Central memory CD8-positive, alpha-beta T cell (primary cell): ENCODE results near the gene SELENOF.
"Not testable (repeated sequence)": the region's sequence is repeated elsewhere in the genome, so short reads cannot be mapped to it uniquely, and the experiment has no call there.

Experiments used
- ATAC-seq: fragments of 150-1000 bp; cut with Tn5 transposase; replicated peaks from 2 replicates; pipeline ENCODE4 v1.10.0; 2022; ENCODE audit warnings: mild to moderate bottlenecking, moderate FRiP score, moderate number of reproducible peaks; ENCODE audit not compliant: poor library complexity, severe bottlenecking; ENCODE audit errors: extremely low read depth
- DNase-seq, 2 donors: peaks; one replicate each; pipeline ENCODE4 v3.0.0; 2021; ENCODE audit warnings: low spot score in 2 of 2
- H3K27ac Mint-ChIP-seq: one replicate; pipeline ENCODE4 v1.8.0; 2022; ENCODE audit warnings: low read depth, mild to moderate bottlenecking, moderate library complexity, mixed read lengths
- H3K27me3 Mint-ChIP-seq: one replicate; pipeline ENCODE4 v1.8.0; 2022; ENCODE audit warnings: mixed read lengths
- H3K36me3 Mint-ChIP-seq: one replicate; pipeline ENCODE4 v1.8.0; 2022; ENCODE audit warnings: mild to moderate bottlenecking, moderate library complexity, mixed read lengths; ENCODE audit not compliant: insufficient read depth
- H3K4me1 Mint-ChIP-seq: one replicate; pipeline ENCODE4 v1.8.0; 2022; ENCODE audit warnings: mixed read lengths
- H3K4me3 Mint-ChIP-seq: one replicate; pipeline ENCODE4 v1.8.0; 2022; ENCODE audit warnings: mild to moderate bottlenecking, moderate library complexity, mixed read lengths
- H3K9me3 Mint-ChIP-seq: one replicate; pipeline ENCODE4 v1.8.0; 2022; ENCODE audit warnings: mixed read lengths

SELENOF gene

GRCh38 chr1:86913399-86913895 is 479 bp downstream of the SELENOF start:
- Mint-ChIP-seq H3K9me3 (no peaks in the 10 kb centered on the region), H3K4me3 (no peak overlapping the region), H3K4me1 (peaks cover 43% of the 10 kb centered on the region), H3K36me3 (peaks cover 20% of the 10 kb centered on the region), H3K27ac (no peak overlapping the region), H3K27me3 (no peaks in the 10 kb centered on the region)
- ATAC-seq (no peak), DNase-seq (no peak)

GRCh38 chr1:86912281-86912900 is 1.5 kb downstream of the SELENOF start:
- no peak overlapping the region for H3K27ac Mint-ChIP-seq
- no peaks in the 10 kb centered on the region for H3K27me3 Mint-ChIP-seq
- no peaks in the 10 kb centered on the region for H3K9me3 Mint-ChIP-seq
- H3K36me3 Mint-ChIP-seq = peaks cover 20% of the 10 kb centered on the region
- DNase-seq = no peak
- peaks cover 49% of the 10 kb centered on the region for H3K4me1 Mint-ChIP-seq
- H3K4me3 Mint-ChIP-seq = no peak overlapping the region
- ATAC-seq = no peak

- Mint-ChIP-seq H3K9me3 (no peaks in the 10 kb centered on the region), H3K27ac (no peak overlapping the region), H3K36me3 (peaks cover 26% of the 10 kb centered on the region), H3K4me3 (no peak overlapping the region), H3K4me1 (peaks cover 40% of the 10 kb centered on the region), H3K27me3 (no peaks in the 10 kb centered on the region)
- DNase-seq (no peak), ATAC-seq (no peak)
Measured at GRCh38 chr1:86906419-86906818, 7.5 kb downstream of the SELENOF start.

- DNase-seq = no peak
- Mint-ChIP-seq H3K4me1 (peaks cover 34% of the 10 kb centered on the region), H3K4me3 (no peak overlapping the region), H3K27me3 (no peaks in the 10 kb centered on the region), H3K27ac (no peak overlapping the region), H3K36me3 (peaks cover 23% of the 10 kb centered on the region), H3K9me3 (no peaks in the 10 kb centered on the region)
- no peak for ATAC-seq
Measured at GRCh38 chr1:86905875-86906274, 8.1 kb downstream of the SELENOF start.

GRCh38 chr1:86899401-86899800 is 14.5 kb downstream of the SELENOF start:
- Mint-ChIP-seq H3K36me3 (peaks cover 16% of the 10 kb centered on the region), H3K4me1 (peaks cover 15% of the 10 kb centered on the region)
- not testable (repeated sequence) for H3K27me3 Mint-ChIP-seq, H3K27ac Mint-ChIP-seq, ATAC-seq, H3K9me3 Mint-ChIP-seq, H3K4me3 Mint-ChIP-seq, DNase-seq

- no peaks in the 10 kb centered on the region for H3K9me3 Mint-ChIP-seq
Measured at GRCh38 chr1:86888327-86888726, 25.6 kb downstream of the SELENOF start.

GRCh38 chr1:86887479-86888162 is 26.3 kb downstream of the SELENOF start:
- ATAC-seq (no peak), DNase-seq (no peak)
- peaks cover 4% of the 10 kb centered on the region for H3K36me3 Mint-ChIP-seq
- H3K9me3 Mint-ChIP-seq = no peaks in the 10 kb centered on the region
- no peak overlapping the region for H3K4me3 Mint-ChIP-seq
- no peaks in the 10 kb centered on the region for H3K27me3 Mint-ChIP-seq
- no peak overlapping the region for H3K27ac Mint-ChIP-seq
- H3K4me1 Mint-ChIP-seq = peaks cover 14% of the 10 kb centered on the region

More at GRCh38 chr1:86888327-86888726, 25.6 kb downstream of the SELENOF start:
- ATAC-seq (no peak), DNase-seq (no peak)
- H3K27me3 Mint-ChIP-seq = no peaks in the 10 kb centered on the region
- no peak overlapping the region for H3K27ac Mint-ChIP-seq
- peaks cover 14% of the 10 kb centered on the region for H3K4me1 Mint-ChIP-seq
- no peak overlapping the region for H3K4me3 Mint-ChIP-seq
- H3K36me3 Mint-ChIP-seq = peaks cover 4% of the 10 kb centered on the region

- Mint-ChIP-seq H3K27ac (peak overlapping the region; percentile 0), H3K27me3 (no peaks in the 10 kb centered on the region), H3K36me3 (peaks cover 25% of the 10 kb centered on the region)
Measured at GRCh38 chr1:86875722-86876121, 38.2 kb downstream of the SELENOF start.

GRCh38 chr1:86872086-86872485 is 41.8 kb downstream of the SELENOF start:
- Mint-ChIP-seq H3K27ac (no peak overlapping the region), H3K4me1 (peaks cover 28% of the 10 kb centered on the region)
- no peak for ATAC-seq

More at GRCh38 chr1:86875722-86876121, 38.2 kb downstream of the SELENOF start:
- Mint-ChIP-seq H3K9me3 (no peaks in the 10 kb centered on the region), H3K4me3 (no peak overlapping the region), H3K4me1 (peaks cover 11% of the 10 kb centered on the region)
- ATAC-seq (no peak), DNase-seq (no peak)

GRCh38 chr1:86871001-86871400 is 42.9 kb downstream of the SELENOF start:
- Mint-ChIP-seq H3K9me3 (no peaks in the 10 kb centered on the region), H3K27ac (no peak overlapping the region), H3K4me3 (no peak overlapping the region), H3K4me1 (peaks cover 22% of the 10 kb centered on the region), H3K36me3 (peaks cover 8% of the 10 kb centered on the region), H3K27me3 (no peaks in the 10 kb centered on the region)
- no peak for DNase-seq
- ATAC-seq = no peak

More at GRCh38 chr1:86872086-86872485, 41.8 kb downstream of the SELENOF start:
- peaks cover 11% of the 10 kb centered on the region for H3K36me3 Mint-ChIP-seq
- no peak for DNase-seq
- H3K9me3 Mint-ChIP-seq = no peaks in the 10 kb centered on the region
- no peak overlapping the region for H3K4me3 Mint-ChIP-seq
- no peaks in the 10 kb centered on the region for H3K27me3 Mint-ChIP-seq

- no peak for DNase-seq
- H3K4me1 Mint-ChIP-seq = peaks cover 26% of the 10 kb centered on the region
- peak overlapping the region; percentile 36 for H3K27ac Mint-ChIP-seq
- peaks cover 12% of the 10 kb centered on the region for H3K36me3 Mint-ChIP-seq
- no peak for ATAC-seq
- H3K27me3 Mint-ChIP-seq = no peaks in the 10 kb centered on the region
- H3K4me3 Mint-ChIP-seq = no peak overlapping the region
- no peaks in the 10 kb centered on the region for H3K9me3 Mint-ChIP-seq
Measured at GRCh38 chr1:86868477-86868876, 45.4 kb downstream of the SELENOF start.

- ATAC-seq, H3K9me3 Mint-ChIP-seq, H3K27ac Mint-ChIP-seq: not testable (repeated sequence)
Measured at GRCh38 chr1:86867278-86867677, 46.6 kb downstream of the SELENOF start.

GRCh38 chr1:86866665-86867064 is 47.3 kb downstream of the SELENOF start:
- DNase-seq (no peak), ATAC-seq (no peak)
- Mint-ChIP-seq H3K36me3 (peaks cover 12% of the 10 kb centered on the region), H3K4me3 (no peak overlapping the region), H3K9me3 (no peaks in the 10 kb centered on the region), H3K27me3 (no peaks in the 10 kb centered on the region), H3K27ac (no peak overlapping the region), H3K4me1 (peaks cover 26% of the 10 kb centered on the region)

More at GRCh38 chr1:86867278-86867677, 46.6 kb downstream of the SELENOF start:
- H3K4me1 Mint-ChIP-seq = peaks cover 26% of the 10 kb centered on the region
- not testable (repeated sequence) for H3K4me3 Mint-ChIP-seq, H3K27me3 Mint-ChIP-seq, H3K36me3 Mint-ChIP-seq, DNase-seq
